IPS-11a (cell line): Measurements from ENCODE around the gene NPAS2.

Experiments used
- H3K4me3 ChIP-seq: one replicate; pipeline ENCODE4 v1.5.1; 2013; ENCODE audit warnings: low read depth, low read length, control low read depth

Gene NPAS2

GRCh38 chr2:101004620-101005325 is 184.8 kb downstream of the NPAS2 start:
- no peak overlapping the region for H3K4me3 ChIP-seq

- H3K4me3 ChIP-seq: no peak overlapping the region
Observed at GRCh38 chr2:101006065-101006715, 186.3 kb downstream of the NPAS2 start.

- no peak overlapping the region for H3K4me3 ChIP-seq
Observed at GRCh38 chr2:101007415-101008345, 187.7 kb downstream of the NPAS2 start.

- no peak overlapping the region for H3K4me3 ChIP-seq
Observed at GRCh38 chr2:101011152-101011551, 191.2 kb downstream of the NPAS2 start.

GRCh38 chr2:101012054-101012705 is 192.2 kb downstream of the NPAS2 start:
- no peak overlapping the region for H3K4me3 ChIP-seq

- H3K4me3 ChIP-seq: no peak overlapping the region
Observed at GRCh38 chr2:101012706-101013181, 192.8 kb downstream of the NPAS2 start.

- H3K4me3 ChIP-seq: no peak overlapping the region
Observed at GRCh38 chr2:101014264-101014857, 194.4 kb downstream of the NPAS2 start.

- H3K4me3 ChIP-seq: no peak overlapping the region
Observed at GRCh38 chr2:101017371-101017770, 197.4 kb downstream of the NPAS2 start.

- no peak overlapping the region for H3K4me3 ChIP-seq
Observed at GRCh38 chr2:101018934-101019333, 199.0 kb downstream of the NPAS2 start.

GRCh38 chr2:101022221-101022620 is 202.3 kb downstream of the NPAS2 start:
- H3K4me3 ChIP-seq: no peak overlapping the region

- H3K4me3 ChIP-seq: no peak overlapping the region
Observed at GRCh38 chr2:101023327-101024107, 203.6 kb downstream of the NPAS2 start.

- H3K4me3 ChIP-seq: no peak overlapping the region
Observed at GRCh38 chr2:101025561-101025960, 205.6 kb downstream of the NPAS2 start.

GRCh38 chr2:101026253-101026701 is 206.3 kb downstream of the NPAS2 start:
- H3K4me3 ChIP-seq: no peak overlapping the region

GRCh38 chr2:101026923-101027469 is 207.1 kb downstream of the NPAS2 start:
- no peak overlapping the region for H3K4me3 ChIP-seq

GRCh38 chr2:101027852-101028251 is 207.9 kb downstream of the NPAS2 start:
- H3K4me3 ChIP-seq: no peak overlapping the region

GRCh38 chr2:101030866-101031554 is 211.1 kb downstream of the NPAS2 start:
- H3K4me3 ChIP-seq: no peak overlapping the region

- no peak overlapping the region for H3K4me3 ChIP-seq
Observed at GRCh38 chr2:101032084-101032776, 212.3 kb downstream of the NPAS2 start.

- no peak overlapping the region for H3K4me3 ChIP-seq
Observed at GRCh38 chr2:101036562-101036961, 216.6 kb downstream of the NPAS2 start.
